Measurements from ENCODE around the gene NLRC5.

The NLRC5 gene

DNA sequence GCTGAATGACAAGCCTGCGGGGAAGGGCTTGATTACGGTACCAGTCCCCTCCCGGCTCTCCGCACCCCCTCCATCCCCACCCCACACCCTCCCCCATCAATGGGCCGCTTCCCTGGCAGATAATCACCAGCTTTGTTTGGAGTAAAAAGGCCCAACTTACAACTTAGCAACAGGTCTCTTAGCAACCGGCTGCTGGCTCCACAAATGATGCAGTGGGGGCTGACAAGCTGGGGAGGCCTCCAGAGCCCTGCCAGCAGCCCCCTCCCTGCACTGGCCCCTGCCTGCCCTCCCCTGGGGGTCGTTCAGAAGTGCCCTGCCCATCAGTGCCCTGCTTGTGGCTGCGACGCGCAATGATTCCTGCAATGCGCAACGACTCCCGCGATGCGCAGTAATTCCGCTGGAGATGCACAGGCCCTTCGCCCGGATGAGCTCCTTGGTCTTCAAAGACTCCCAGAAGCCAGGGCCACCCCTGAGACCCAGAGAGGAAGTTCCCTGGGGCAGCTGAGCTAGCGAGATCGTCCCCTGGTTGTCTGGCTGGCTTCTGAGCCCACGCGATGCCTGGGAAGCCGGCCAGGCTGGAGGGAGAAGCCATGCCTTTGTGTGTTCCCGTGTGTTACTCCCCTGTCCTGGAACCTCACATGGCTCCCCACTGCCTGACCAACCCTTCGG is 126.3 kb downstream of the NLRC5 start:
- Mint-ChIP-seq H3K9me3 (no peaks in the 10 kb centered on the region), H3K4me1 (peaks cover 8% of the 10 kb centered on the region), H3K36me3 (ENCODE audit: low read depth) (no peaks in the 10 kb centered on the region), H3K27ac (no peak overlapping the region), H3K4me3 (no peak overlapping the region), H3K27me3 (no peaks in the 10 kb centered on the region)
- no peak for DNase-seq
- ATAC-seq: no peak

DNA sequence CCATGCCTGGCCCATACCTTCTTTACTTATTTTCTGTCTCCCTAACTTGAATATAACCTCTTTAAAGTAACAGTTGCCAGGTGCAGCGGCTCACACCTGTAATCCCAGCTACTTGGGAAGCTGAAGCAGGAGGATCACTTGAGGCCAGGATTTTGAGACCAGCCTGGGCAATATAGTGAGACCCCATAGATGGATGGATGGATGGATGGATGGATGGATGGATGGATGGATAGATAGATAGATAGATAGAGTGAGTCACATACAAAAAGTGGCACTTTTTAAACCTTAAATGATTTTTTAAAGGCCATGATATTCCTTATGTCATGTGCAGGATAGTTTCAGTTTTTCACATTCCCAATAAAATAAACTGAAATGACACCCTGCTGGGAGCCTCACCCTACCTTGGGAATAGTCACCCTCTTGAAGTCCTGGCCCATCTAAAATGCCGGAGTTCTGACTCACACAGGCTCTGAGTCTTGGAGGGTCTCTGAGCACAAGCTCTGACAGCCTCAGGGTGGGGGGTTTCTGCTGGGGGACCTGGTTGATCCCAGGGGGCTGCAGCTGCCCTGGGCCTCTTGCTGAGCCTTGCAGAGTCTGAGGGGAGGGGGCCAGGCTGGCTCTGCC is 129.2 kb downstream of the NLRC5 start:
- DNase-seq (no peak), ATAC-seq (no peak)
- Mint-ChIP-seq H3K36me3 (ENCODE audit: low read depth) (no peaks in the 10 kb centered on the region), H3K27me3 (no peaks in the 10 kb centered on the region), H3K4me1 (peaks cover 6% of the 10 kb centered on the region), H3K4me3 (no peak overlapping the region), H3K9me3 (no peaks in the 10 kb centered on the region), H3K27ac (no peak overlapping the region)

DNA sequence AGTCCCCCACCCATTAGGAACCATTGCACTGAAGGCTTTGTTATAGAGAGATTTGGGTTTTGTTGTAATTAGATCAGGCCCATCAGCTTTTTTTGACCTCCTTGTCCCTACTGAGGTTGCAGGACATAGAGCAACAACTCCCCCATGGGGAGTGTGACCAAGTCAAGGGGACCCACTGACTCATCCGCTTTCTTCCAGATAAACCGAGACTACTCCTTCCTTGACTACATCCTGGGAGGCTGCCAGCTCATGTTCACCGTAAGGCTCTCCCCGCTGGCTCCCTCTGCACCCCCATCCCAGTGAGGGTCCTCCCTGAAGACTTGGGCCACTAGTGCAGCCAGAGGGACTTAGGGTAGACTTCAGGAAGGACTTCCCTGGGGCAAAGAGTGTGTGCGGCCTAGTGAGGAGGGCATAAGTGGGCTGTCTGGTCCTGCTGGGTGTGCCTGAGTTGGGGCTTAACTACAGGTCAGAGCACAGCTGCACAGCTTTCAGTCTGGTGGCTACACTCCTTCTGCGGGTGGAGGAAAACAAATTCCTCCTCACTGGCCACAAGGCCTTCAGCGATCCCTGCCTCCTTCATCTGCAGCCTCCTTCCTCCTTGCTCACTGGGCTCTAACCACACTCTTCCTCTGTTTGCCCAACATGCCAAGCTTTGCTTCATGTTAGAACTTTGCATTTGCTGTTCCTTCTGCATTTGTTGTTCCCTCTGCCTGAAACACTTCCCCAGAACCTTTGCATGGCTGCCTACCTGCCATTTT is 134.0 kb downstream of the NLRC5 start:
- Mint-ChIP-seq H3K4me3 (no peak overlapping the region), H3K4me1 (peaks cover 49% of the 10 kb centered on the region)
- ATAC-seq: no peak

DNA sequence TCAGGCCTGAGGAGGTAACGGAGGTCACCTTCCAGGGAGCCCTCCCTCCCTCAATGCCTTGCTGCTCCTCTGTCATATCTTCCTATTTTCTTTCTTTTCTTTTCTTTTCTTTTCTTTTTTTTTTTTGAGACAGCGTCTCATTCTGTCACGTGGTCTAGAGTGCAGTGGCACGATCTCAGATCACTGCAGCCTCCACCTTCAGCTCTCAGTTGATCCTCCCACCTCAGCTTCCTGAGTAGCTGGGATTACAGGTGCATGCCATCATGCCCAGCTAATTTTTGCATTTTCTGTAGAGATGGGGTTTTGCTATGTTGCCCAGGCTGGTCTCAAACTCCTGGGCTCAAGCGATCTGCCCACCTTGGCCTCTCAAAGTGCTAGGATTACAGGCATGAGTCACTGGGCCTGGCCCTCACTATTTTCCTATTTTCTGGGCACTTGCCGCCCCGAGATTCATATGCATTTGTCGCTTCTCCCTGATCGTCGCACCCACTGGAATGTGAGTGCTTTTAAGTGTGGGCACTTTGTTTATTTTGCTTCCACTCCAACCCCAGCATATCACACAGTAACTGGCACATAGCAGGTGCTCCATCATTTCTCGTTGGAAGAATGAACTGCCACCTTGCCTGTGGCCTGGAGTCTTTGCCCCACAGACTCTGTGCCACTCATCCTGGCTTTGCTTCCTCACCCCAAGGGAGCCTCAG is 134.8 kb downstream of the NLRC5 start:
- no peak for ATAC-seq
- H3K4me1 Mint-ChIP-seq: peaks cover 56% of the 10 kb centered on the region

More for the DNA sequence above, 134.0 kb downstream of the NLRC5 start:
- no peak for DNase-seq
- H3K27ac Mint-ChIP-seq: peak overlapping the region; percentile 46
- no peaks in the 10 kb centered on the region for H3K9me3 Mint-ChIP-seq
- no peaks in the 10 kb centered on the region for H3K36me3 Mint-ChIP-seq (ENCODE audit: low read depth)
- H3K27me3 Mint-ChIP-seq: no peaks in the 10 kb centered on the region

DNA sequence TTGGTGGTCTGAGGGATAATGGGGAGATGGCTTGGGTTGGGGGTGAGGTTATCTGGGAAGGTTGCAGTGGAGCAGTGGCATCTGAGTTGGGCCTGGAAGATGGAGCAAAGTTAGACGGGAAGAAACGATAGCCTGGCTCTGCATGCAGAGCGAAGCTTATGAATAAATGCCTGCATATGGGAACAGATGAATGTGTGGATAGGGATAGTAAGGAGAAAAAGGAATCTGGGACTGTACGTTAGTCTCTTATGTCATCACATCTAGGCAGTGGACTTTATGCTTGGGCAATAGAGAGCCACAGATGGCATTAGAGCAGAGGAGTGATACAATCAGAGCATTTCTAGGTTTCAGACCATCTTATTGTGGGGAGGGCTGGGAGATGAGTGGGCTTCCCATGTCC is 136.0 kb downstream of the NLRC5 start:
- H3K4me3 Mint-ChIP-seq: no peak overlapping the region
- no peak for DNase-seq
- ATAC-seq: no peak
- no peaks in the 10 kb centered on the region for H3K9me3 Mint-ChIP-seq
- H3K36me3 Mint-ChIP-seq (ENCODE audit: low read depth): no peaks in the 10 kb centered on the region
- H3K4me1 Mint-ChIP-seq: peaks cover 68% of the 10 kb centered on the region
- H3K27ac Mint-ChIP-seq: no peak overlapping the region
- H3K27me3 Mint-ChIP-seq: no peaks in the 10 kb centered on the region

More for the DNA sequence above, 134.8 kb downstream of the NLRC5 start:
- no peaks in the 10 kb centered on the region for H3K9me3 Mint-ChIP-seq
- H3K27me3 Mint-ChIP-seq: no peaks in the 10 kb centered on the region
- no peak overlapping the region for H3K4me3 Mint-ChIP-seq
- H3K27ac Mint-ChIP-seq: peak overlapping the region; percentile 46
- no peak for DNase-seq
- H3K36me3 Mint-ChIP-seq (ENCODE audit: low read depth): no peaks in the 10 kb centered on the region

DNA sequence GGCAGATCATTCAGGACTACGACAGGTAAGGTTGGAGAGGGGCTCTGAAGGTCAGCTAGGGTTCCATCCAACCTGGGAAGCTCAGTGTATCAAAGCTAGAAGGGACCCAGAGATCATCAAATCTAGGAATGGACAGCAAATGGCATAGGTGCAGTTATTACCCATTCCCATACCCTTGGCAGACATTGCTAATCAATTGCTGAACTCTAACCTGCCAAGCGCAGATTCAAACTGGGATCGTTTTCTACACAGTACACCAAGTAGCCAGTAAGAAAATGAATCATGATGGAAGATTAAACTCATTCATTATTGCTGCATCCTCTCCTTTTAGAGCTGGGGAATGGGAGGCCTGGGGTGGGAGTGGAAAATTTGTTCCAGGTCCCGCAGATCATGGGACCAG is 136.6 kb downstream of the NLRC5 start:
- Mint-ChIP-seq H3K4me3 (no peak overlapping the region), H3K27me3 (no peaks in the 10 kb centered on the region), H3K27ac (no peak overlapping the region), H3K9me3 (no peaks in the 10 kb centered on the region), H3K36me3 (ENCODE audit: low read depth) (no peaks in the 10 kb centered on the region), H3K4me1 (peaks cover 74% of the 10 kb centered on the region)
- ATAC-seq: no peak
- DNase-seq: no peak

DNA sequence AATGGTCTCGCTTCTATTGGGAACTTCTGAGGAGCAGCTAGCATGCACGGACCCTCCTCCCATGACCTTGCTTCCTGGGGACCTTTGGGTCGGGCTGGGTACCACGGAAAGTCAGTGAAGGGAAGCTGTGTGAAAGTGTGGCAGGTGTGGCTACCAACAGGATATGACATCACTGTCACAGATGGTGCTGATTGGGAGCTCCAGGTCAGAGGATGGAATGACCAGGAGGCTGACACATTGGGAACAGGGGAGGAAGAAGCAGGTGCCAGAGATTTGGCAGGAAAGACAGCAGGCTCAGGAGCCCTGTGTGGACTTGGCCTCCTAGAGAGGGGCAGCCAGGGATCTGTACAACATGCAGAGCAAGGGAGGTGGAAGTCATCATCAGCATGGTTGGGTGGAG is 137.1 kb downstream of the NLRC5 start:
- H3K9me3 Mint-ChIP-seq: no peaks in the 10 kb centered on the region
- ATAC-seq (no peak), DNase-seq (no peak)
- H3K36me3 Mint-ChIP-seq (ENCODE audit: low read depth): no peaks in the 10 kb centered on the region
- no peak overlapping the region for H3K27ac Mint-ChIP-seq
- H3K4me1 Mint-ChIP-seq: peaks cover 78% of the 10 kb centered on the region
- no peaks in the 10 kb centered on the region for H3K27me3 Mint-ChIP-seq
- no peak overlapping the region for H3K4me3 Mint-ChIP-seq

DNA sequence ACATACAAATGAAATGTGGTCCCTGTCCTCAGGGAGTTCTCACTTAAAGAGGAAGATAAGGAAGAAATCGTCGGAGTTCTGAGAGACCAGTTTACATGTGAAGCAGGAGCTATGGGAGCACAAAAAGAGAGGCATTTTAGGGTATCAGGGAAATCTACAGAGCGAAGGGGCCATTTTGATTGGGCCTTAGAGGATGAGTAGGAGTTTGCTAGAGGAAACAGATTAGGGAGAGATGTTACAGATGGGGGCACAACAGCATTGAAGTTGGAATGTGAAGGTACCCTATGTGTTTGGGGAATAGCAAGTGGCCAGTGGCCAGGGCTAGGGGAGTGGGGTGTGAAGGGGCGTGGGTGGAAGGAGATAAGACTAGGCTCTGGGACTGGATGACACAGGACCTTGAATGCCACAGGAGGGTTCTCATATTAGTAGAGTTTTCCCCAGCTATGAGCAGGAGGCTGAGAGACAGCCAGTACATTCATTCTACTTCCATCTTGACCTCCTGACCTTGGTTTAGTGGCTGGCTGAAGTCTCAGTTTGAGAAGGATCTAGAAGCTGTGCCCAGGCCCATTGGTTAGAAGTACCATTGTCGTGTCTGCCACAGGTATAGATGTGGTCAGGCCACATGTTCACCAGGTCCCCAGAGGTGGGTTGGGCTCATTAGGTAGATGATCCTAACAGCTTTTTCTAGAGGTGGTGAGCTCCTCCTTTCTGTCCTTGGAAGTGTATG is 137.8 kb downstream of the NLRC5 start:
- ATAC-seq: peak; percentile 16
- Mint-ChIP-seq H3K4me1 (peaks cover 86% of the 10 kb centered on the region), H3K27me3 (no peaks in the 10 kb centered on the region), H3K27ac (peak overlapping the region; percentile 61), H3K9me3 (no peaks in the 10 kb centered on the region), H3K4me3 (peak overlapping the region; percentile 2), H3K36me3 (ENCODE audit: low read depth) (no peaks in the 10 kb centered on the region)
- DNase-seq: peak; percentile 17

DNA sequence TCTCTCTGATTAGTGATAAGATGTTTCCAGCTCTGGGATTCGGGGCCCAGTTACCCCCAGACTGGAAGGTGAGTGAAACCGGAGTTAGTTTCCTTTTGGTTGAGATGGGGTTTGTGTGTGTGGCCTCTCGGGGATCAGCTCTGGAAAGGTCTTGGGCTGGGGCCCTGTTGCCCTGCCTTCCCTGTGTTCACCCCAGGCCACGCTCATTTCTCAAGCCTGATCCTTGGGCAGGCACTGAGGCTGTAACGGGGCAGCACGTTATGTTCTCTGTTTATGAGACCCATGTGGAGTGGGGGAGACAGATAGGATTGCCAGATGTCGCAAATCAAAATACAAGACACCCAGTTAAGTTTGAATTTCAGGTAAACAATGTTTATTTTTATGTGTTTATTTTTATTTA is 138.5 kb downstream of the NLRC5 start:
- DNase-seq: peak; percentile 12

DNA sequence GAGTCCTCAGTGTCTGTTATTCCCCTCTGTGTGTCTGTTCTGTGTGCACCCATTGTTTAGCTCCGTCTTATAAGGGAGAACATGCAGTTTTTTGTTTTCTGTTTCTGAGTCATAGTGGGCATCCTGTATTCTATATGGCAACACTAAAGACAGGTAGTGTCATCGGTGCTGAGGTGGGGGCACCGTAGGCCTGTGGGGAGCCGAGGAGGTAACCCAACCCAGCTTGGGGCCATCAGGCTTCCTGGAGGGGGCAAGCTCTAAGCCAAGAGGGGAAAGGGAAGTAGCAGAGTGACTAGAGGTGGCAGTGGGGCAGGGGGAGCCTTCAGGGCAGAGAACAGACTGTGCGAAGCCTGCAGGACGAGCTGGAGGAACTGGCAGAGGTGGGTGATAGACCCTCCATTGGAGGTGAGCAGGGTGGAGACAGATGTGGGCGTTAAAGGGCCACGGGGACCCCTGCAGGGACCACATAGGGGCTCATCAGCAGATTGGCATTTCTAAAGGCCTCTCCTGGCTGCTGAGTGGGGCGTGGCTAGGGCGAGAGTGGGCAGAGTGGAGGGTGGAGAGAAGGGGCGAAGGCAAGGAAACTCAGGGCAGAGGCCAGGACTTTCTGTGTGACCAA is 139.5 kb downstream of the NLRC5 start:
- H3K4me1 Mint-ChIP-seq: peaks cover 92% of the 10 kb centered on the region
- H3K36me3 Mint-ChIP-seq (ENCODE audit: low read depth): no peaks in the 10 kb centered on the region
- H3K9me3 Mint-ChIP-seq: no peaks in the 10 kb centered on the region
- no peaks in the 10 kb centered on the region for H3K27me3 Mint-ChIP-seq
- H3K27ac Mint-ChIP-seq: peak overlapping the region; percentile 94
- ATAC-seq: peak; percentile 73
- peak; percentile 67 for DNase-seq
- peak overlapping the region; percentile 70 for H3K4me3 Mint-ChIP-seq

More for the DNA sequence above, 138.5 kb downstream of the NLRC5 start:
- Mint-ChIP-seq H3K9me3 (no peaks in the 10 kb centered on the region), H3K4me3 (peak overlapping the region; percentile 2), H3K4me1 (peaks cover 91% of the 10 kb centered on the region), H3K27ac (peak overlapping the region; percentile 61), H3K27me3 (no peaks in the 10 kb centered on the region), H3K36me3 (ENCODE audit: low read depth) (no peaks in the 10 kb centered on the region)
- no peak for ATAC-seq

DNA sequence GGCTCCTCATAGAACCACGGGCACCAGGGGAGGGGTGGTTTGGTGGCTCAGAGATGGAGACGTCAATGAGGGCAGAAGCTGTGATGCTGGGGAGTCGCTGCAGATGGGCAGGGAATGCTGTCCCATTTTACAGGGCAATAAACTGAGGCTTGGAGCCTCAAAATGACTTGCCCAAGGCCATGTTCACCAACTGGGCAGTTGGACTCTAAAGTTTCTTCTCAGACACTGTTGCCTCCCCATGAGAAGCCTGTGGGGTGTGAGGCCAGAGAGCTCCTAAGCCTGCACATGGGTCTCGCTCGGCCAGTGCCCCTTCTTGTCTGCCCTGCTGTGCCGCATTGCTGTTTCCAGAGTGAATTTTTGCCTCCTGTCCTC is 141.6 kb downstream of the NLRC5 start:
- H3K36me3 Mint-ChIP-seq (ENCODE audit: low read depth): no peaks in the 10 kb centered on the region
- peaks cover 95% of the 10 kb centered on the region for H3K4me1 Mint-ChIP-seq
- no peaks in the 10 kb centered on the region for H3K9me3 Mint-ChIP-seq
- ATAC-seq: no peak
- H3K4me3 Mint-ChIP-seq: peak overlapping the region; percentile 25
- peak overlapping the region; percentile 94 for H3K27ac Mint-ChIP-seq
- H3K27me3 Mint-ChIP-seq: no peaks in the 10 kb centered on the region
- no peak for DNase-seq

DNA sequence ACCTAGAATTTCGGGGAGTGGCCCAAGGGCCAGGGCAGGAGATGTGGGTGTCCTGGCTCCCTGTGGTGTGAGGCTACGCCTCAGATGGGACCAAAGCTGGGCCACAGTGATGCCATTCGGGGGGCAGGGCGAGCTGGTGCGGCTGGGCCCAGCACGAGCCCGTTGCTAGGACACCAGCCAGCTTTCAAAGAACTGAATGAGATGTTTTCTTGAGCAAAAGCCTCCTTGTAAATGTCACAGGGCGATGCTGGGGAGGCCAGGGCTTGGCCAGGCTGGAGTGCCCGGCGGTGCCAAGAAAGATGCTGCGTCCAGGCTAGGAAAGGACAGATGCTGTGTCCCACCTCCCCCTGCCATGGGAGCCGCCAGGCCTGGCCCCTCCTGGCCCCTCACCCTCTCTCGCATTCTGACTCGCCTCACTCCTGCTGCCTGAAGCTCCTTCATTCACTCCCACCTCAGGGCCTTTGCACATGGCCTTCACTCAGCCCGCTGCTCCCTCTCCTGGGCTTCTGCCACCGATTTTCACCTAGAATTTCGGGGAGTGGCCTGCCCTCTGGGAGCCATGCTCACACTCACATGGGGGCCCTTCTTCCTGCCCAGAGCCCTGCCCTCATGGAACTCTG is 142.1 kb downstream of the NLRC5 start:
- no peaks in the 10 kb centered on the region for H3K36me3 Mint-ChIP-seq (ENCODE audit: low read depth)
- H3K27me3 Mint-ChIP-seq: no peaks in the 10 kb centered on the region
- no peak overlapping the region for H3K4me3 Mint-ChIP-seq
- DNase-seq (peak; percentile 38), ATAC-seq (peak; percentile 3)
- no peaks in the 10 kb centered on the region for H3K9me3 Mint-ChIP-seq
- H3K4me1 Mint-ChIP-seq: peaks cover 95% of the 10 kb centered on the region
- peak overlapping the region; percentile 94 for H3K27ac Mint-ChIP-seq

DNA sequence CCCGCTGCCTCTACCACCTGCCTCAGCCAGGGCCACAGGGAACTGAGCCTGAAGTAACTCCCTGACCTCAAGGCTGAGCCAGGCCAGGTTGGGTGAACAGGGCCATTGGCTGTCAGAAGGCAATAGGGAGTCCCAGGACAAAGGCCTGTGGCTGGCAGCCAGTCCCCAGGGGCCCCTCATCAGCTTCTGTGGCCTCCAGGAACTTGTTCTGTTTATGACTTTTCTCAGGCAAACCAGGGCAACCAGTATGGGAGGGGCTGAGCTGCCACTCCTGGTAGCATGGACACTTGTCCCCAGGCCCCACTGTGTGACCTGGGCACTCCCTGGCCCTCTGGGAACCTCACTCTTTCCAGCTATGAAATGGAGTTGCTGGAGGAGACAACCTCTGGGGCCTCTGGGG is 143.1 kb downstream of the NLRC5 start:
- no peaks in the 10 kb centered on the region for H3K36me3 Mint-ChIP-seq (ENCODE audit: low read depth)
- peak overlapping the region; percentile 94 for H3K27ac Mint-ChIP-seq
- H3K4me3 Mint-ChIP-seq: no peak overlapping the region
- no peaks in the 10 kb centered on the region for H3K27me3 Mint-ChIP-seq
- H3K4me1 Mint-ChIP-seq: peaks cover 85% of the 10 kb centered on the region
- ATAC-seq (no peak), DNase-seq (peak; percentile 15)
- H3K9me3 Mint-ChIP-seq: no peaks in the 10 kb centered on the region
